ENCODE data around the gene CCDC12.

DNA sequence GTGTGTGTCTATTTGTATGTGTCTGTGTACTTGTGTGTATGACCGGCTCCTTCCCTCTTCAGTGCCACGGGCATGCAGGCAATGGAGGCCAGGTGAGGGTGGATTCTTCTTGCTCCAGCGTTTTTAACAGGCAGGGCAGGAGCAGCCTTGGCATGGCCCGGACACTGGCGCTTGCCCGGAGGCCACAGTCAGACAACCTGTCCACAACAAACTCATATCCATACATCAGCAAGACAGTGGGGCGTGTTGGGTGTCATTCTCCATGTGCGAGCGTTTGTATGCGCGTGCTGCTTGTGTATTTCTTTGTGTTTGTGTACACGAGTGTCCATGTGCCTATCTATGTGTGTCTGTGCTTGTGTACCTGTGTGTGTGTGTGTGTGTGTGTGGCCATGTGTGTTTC, 69.3 kb downstream of the CCDC12 start:
- TF ChIP-seq, protein P1, sequence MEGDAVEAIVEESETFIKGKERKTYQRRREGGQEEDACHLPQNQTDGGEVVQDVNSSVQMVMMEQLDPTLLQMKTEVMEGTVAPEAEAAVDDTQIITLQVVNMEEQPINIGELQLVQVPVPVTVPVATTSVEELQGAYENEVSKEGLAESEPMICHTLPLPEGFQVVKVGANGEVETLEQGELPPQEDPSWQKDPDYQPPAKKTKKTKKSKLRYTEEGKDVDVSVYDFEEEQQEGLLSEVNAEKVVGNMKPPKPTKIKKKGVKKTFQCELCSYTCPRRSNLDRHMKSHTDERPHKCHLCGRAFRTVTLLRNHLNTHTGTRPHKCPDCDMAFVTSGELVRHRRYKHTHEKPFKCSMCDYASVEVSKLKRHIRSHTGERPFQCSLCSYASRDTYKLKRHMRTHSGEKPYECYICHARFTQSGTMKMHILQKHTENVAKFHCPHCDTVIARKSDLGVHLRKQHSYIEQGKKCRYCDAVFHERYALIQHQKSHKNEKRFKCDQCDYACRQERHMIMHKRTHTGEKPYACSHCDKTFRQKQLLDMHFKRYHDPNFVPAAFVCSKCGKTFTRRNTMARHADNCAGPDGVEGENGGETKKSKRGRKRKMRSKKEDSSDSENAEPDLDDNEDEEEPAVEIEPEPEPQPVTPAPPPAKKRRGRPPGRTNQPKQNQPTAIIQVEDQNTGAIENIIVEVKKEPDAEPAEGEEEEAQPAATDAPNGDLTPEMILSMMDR (IDR thresholded peaks at IDR 0.05; ENCODE audit: insufficient read depth, low read length, poor library complexity, severe bottlenecking), result no peak
- no peak for TF ChIP-seq EZH2phosphoT487 (conservative IDR thresholded peaks at IDR 0.05; ENCODE audit: low read length)

Measured in SU-DHL-6 (cell line).